Forelimb muscle (tissue), 1 donor: ENCODE measurements around the gene PCDHB1. TPM values are rescaled to one million over a fixed set of nuclear protein-coding genes. Genes with fewer than 3 reads are reported as not detected.
"Not testable (repeated sequence)": the region's sequence is repeated elsewhere in the genome, so short reads cannot be mapped to it uniquely, and the experiment has no call there.

Source experiments
- DNase-seq: peaks from one replicate; pipeline ENCODE4 v3.0.0-alpha.2; 2013; ENCODE audit warnings: low read depth
- polyA plus RNA-seq: library from polyadenylated mRNA; unstranded; fragments of 120-200 nt; gene quantifications from one replicate; pipeline ENCODE4 v1.2.1, GENCODE V29; 2013; ENCODE audit not compliant: insufficient read length

Gene PCDHB1
- polyA plus RNA-seq, 1 donor = 0.11 TPM

DNA sequence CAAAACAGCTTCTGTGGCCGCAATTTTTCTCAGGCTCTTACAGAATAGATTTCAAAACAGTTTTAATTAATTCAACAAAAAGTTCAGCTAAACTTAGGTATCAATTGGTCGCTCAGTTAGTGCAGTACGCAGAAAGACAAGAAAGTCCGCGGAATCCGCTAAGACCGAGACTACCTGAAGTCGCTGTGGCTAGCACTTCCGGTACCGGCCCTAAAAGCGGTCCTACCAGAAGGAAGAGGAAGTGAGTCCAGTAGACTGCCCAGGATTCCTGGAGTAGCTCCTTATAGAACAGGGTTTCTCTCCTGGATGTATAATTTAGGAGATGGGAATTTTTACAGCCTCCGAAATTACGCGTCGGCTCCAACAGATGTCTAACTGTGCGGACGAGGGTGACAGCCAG, 26.7 kb downstream of the PCDHB1 start:
- no peak for DNase-seq

GRCh38 chr5:141082228-141082627, 31.1 kb downstream of the PCDHB1 start:
- DNase-seq = no peak

DNA sequence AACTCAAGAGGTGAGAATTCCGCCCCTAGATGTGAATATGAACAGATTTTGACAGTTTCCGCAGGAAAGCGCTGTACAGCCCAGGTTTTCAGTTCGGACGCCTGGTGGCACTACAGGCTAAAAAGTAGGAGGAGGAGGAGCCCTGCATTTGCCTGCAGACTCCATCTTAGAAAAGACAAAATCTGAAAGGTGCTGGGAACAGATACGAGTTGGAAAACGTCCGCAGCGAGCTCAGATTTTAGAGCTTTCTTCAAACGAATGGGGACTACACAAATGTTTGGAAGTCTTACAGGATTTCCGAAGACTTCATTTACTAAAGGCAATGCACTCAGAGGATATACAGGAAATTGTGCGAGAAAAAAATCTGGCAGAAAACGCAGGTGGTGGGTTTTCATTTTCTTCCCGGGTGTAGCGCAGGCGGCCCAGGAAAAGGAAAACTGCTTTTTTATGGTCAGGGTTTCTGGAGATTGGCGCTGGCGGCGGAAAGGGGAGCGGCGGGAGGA, 33.4 kb downstream of the PCDHB1 start:
- no peak for DNase-seq

- no peak for DNase-seq
These were observed 43.5 kb downstream of the PCDHB1 start, which contains the start of gene PCDHB2 for GRCh38 chr5:141094481-141095262. PCDHB2 (plus strand) TSS chr5:141094615; CDS start chr5:141094791, 176 bp downstream.

GRCh38 chr5:141095263-141095641, 44.1 kb downstream of the PCDHB1 start:
- no peak for DNase-seq

DNA sequence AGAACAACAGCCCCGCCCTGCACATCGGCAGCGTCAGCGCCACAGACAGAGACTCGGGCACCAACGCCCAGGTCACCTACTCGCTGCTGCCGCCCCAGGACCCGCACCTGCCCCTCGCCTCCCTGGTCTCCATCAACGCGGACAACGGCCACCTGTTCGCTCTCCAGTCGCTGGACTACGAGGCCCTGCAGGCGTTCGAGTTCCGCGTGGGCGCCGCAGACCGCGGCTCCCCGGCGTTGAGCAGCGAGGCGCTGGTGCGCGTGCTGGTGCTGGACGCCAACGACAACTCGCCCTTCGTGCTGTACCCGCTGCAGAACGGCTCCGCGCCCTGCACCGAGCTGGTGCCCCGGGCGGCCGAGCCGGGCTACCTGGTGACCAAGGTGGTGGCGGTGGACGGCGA, 45.0 kb downstream of the PCDHB1 start:
- DNase-seq = not testable (repeated sequence)

DNA sequence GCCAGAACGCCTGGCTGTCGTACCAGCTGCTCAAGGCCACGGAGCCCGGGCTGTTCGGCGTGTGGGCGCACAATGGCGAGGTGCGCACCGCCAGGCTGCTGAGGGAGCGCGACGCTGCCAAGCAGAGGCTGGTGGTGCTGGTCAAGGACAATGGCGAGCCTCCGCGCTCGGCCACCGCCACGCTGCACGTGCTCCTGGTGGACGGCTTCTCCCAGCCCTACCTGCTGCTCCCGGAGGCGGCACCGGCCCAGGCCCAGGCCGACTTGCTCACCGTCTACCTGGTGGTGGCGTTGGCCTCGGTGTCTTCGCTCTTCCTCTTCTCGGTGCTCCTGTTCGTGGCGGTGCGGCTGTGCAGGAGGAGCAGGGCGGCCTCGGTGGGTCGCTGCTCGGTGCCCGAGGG, 45.4 kb downstream of the PCDHB1 start:
- not testable (repeated sequence) for DNase-seq

GRCh38 chr5:141100243-141100805, 49.1 kb downstream of the PCDHB1 start, which contains the start of gene PCDHB3:
PCDHB3 (plus strand) TSS chr5:141100473; CDS start chr5:141100650, 177 bp downstream.
- no peak for DNase-seq

DNA sequence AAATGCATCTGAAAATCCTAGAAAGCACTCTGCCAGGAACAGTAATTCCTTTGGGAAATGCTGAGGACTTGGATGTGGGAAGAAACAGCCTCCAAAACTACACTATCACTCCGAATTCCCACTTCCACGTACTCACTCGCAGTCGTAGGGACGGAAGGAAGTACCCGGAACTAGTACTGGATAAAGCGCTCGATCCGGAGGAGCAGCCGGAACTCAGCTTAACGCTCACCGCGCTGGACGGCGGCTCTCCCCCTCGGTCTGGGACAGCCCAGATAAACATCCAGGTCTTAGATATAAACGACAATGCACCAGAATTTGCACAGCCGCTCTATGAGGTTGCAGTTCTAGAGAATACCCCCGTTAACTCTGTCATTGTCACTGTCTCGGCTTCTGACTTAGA, 49.9 kb downstream of the PCDHB1 start:
- DNase-seq = no peak

- not testable (repeated sequence) for DNase-seq
These were observed 50.9 kb downstream of the PCDHB1 start for GRCh38 chr5:141102070-141102469.

DNA sequence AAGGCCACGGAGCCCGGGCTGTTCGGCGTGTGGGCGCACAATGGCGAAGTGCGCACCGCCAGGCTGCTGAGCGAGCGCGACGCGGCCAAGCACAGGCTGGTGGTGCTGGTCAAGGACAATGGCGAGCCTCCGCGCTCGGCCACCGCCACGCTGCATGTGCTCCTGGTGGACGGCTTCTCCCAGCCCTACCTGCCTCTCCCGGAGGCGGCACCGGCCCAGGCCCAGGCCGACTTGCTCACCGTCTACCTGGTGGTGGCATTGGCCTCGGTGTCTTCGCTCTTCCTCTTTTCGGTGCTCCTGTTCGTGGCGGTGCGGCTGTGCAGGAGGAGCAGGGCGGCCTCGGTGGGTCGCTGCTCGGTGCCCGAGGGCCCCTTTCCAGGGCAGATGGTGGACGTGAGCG, 51.3 kb downstream of the PCDHB1 start:
- DNase-seq = not testable (repeated sequence)

DNA sequence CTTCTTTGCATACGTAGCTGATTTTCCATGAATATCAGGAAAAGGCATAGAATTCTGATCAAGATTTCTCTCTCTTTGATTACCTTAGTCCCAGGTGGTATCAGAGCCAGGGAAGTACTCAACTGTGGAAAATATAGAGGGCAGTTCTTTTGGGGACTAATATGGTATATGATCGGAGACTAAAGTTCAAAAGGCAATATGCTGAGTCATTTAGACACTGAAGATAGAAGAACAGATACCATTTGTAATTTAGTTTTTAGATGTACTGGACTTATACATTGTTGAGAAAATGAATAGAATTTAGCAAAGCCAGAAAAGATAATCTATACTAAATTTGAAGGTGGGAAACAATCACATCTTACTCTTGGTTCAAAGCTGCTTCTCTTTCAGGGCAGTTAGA, 54.2 kb downstream of the PCDHB1 start:
- no peak for DNase-seq

Other genes with a start within 250 kb of the PCDHB1 start
- gene PCDHA4, start 244.3 kb upstream of the PCDHB1 start, polyA plus RNA-seq = 0.14 TPM
- gene PCDHA5, start 229.8 kb upstream of the PCDHB1 start, polyA plus RNA-seq = 0.08 TPM
- gene PCDHA6, start 223.4 kb upstream of the PCDHB1 start, polyA plus RNA-seq = 0.06 TPM
- 0.06 TPM for gene PCDHA7, start 217.1 kb upstream of the PCDHB1 start, polyA plus RNA-seq
- 0.03 TPM for gene PCDHA8, start 210.2 kb upstream of the PCDHB1 start, polyA plus RNA-seq
- not detected for gene PCDHA9, start 203.0 kb upstream of the PCDHB1 start, polyA plus RNA-seq
- 0.05 TPM for gene PCDHA10, start 195.5 kb upstream of the PCDHB1 start, polyA plus RNA-seq
- gene PCDHA11, start 182.4 kb upstream of the PCDHB1 start, polyA plus RNA-seq = not detected
- not detected for gene PCDHA12, start 176.1 kb upstream of the PCDHB1 start, polyA plus RNA-seq
- gene PCDHA13, start 169.2 kb upstream of the PCDHB1 start, polyA plus RNA-seq = 0.08 TPM
- 0.04 TPM for gene PCDHAC1, start 125.1 kb upstream of the PCDHB1 start, polyA plus RNA-seq
- gene PCDHAC2, start 84.9 kb upstream of the PCDHB1 start, polyA plus RNA-seq = 0.67 TPM
- 2.2 TPM for gene PCDHB2, start 43.2 kb downstream of the PCDHB1 start, polyA plus RNA-seq
- 1.6 TPM for gene PCDHB3, start 49.1 kb downstream of the PCDHB1 start, polyA plus RNA-seq
- 3.1 TPM for gene PCDHB4, start 70.4 kb downstream of the PCDHB1 start, polyA plus RNA-seq
- gene PCDHB5, start 83.8 kb downstream of the PCDHB1 start, polyA plus RNA-seq = 3.8 TPM
- gene PCDHB6, start 98.7 kb downstream of the PCDHB1 start, polyA plus RNA-seq = 1.4 TPM
- 1.9 TPM for gene PCDHB7, start 121.3 kb downstream of the PCDHB1 start, polyA plus RNA-seq
- 1.8 TPM for gene PCDHB8, start 126.4 kb downstream of the PCDHB1 start, polyA plus RNA-seq
- gene PCDHB16, start 131.0 kb downstream of the PCDHB1 start, polyA plus RNA-seq = 2.5 TPM
- 2.9 TPM for gene PCDHB9, start 135.8 kb downstream of the PCDHB1 start, polyA plus RNA-seq
- 3.6 TPM for gene PCDHB10, start 141.0 kb downstream of the PCDHB1 start, polyA plus RNA-seq
- 2.2 TPM for gene PCDHB11, start 148.3 kb downstream of the PCDHB1 start, polyA plus RNA-seq
- gene PCDHB12, start 157.3 kb downstream of the PCDHB1 start, polyA plus RNA-seq = 2.5 TPM
- 2.4 TPM for gene PCDHB13, start 162.5 kb downstream of the PCDHB1 start, polyA plus RNA-seq
- gene PCDHB14, start 172.0 kb downstream of the PCDHB1 start, polyA plus RNA-seq = 6.3 TPM
- 7.0 TPM for gene PCDHB15, start 194.0 kb downstream of the PCDHB1 start, polyA plus RNA-seq